K562 (cell line): ENCODE data around the gene SLC39A11. TPM values are rescaled to one million over a fixed set of nuclear protein-coding genes. Genes with fewer than 3 reads are reported as not detected.
A peak's percentile ranks its signal among the peaks of the same experiment; 100 is the strongest.

Source experiments
- ATAC-seq: fragments of 200-7000 bp; cut with Tn5 transposase; 3 replicates; pipeline ENCODE4 v1.9.1; 2020; ENCODE audit warnings: moderate library complexity
- BruUV-seq: library from RNA; stranded (reverse); fragments of 400-500 nt; replicated peaks from 2 replicates; lab custom pipeline; 2021; lab: Mats Ljungman, UMichigan
- CTCF ChIA-PET: fragments of 300-600 bp; formaldehyde crosslinking; extraction: SDS; loops from one replicate; lab custom pipeline; 2021; ENCODE audit warnings: low intra/inter-chr PET ratio; lab: Yijun Ruan, JAX
- POLR2A ChIA-PET: fragments of 300-600, 350-650 bp; sonication (Branson Sonifier 250); formaldehyde crosslinking; extraction: SDS; loops from one replicate; lab custom pipeline; 2021; ENCODE audit warnings: antibody characterized with exemption, inconsistent platforms; lab: Yijun Ruan, JAX
- DNase-seq, 4 experiments: peaks; one replicate each; pipeline versions ENCODE4 v3.0.0 to v3.0.0-alpha.2; 2011 to 2018; ENCODE audit warnings: low spot score in 3 of 4, mixed read lengths in 3 of 4; ENCODE audit errors: extremely low read depth in 1 of 4
- FAIRE-seq: peaks from 2 replicates; lab custom pipeline; 2011; peaks lifted over from hg19 to GRCh38; lab: Jason Lieb, UNC
- H2AFZ ChIP-seq: 2 replicates; pipeline ENCODE4 v1.6.0; 2011; ENCODE audit warnings: low read depth, low read length, control low read depth, inconsistent platforms
- H3K27ac ChIP-seq: fragments of 200-600 bp; 3 replicates; pipeline ENCODE4 v1.8.0; 2011; ENCODE audit warnings: low read depth, mild to moderate bottlenecking, control low read depth, inconsistent platforms, low read length, moderate library complexity, mixed read lengths; ENCODE audit errors: extremely low read depth
- H3K27me3 ChIP-seq, 2 experiments: fragments of 300-600 bp in 1 of 2; 2 replicates in 1 of 2; 3 replicates in 1 of 2; pipeline versions ENCODE4 v1.6.0 to v1.8.0; 2011; ENCODE audit warnings: inconsistent platforms in 2 of 2, low read length in 2 of 2, mild to moderate bottlenecking in 1 of 2, mixed read lengths in 1 of 2, moderate library complexity in 1 of 2; ENCODE audit not compliant: control insufficient read depth in 2 of 2, insufficient read depth in 2 of 2
- H3K36me3 ChIP-seq: fragments of 300-600 bp; 3 replicates; pipeline ENCODE4 v1.8.0; 2011; ENCODE audit warnings: mild to moderate bottlenecking, low read length, inconsistent platforms; ENCODE audit not compliant: control insufficient read depth, insufficient read depth
- H3K4me1 ChIP-seq, 2 experiments: fragments of 200-600 bp in 1 of 2; replicated peaks in 1 of 2; 2 replicates in 1 of 2; 3 replicates in 1 of 2; pipeline versions ENCODE4 v1.5.1 to v1.8.0; 2011; ENCODE audit warnings: inconsistent platforms in 2 of 2, low read length in 2 of 2, mild to moderate bottlenecking in 1 of 2, mixed read lengths in 1 of 2, moderate library complexity in 1 of 2; ENCODE audit not compliant: control insufficient read depth in 2 of 2, insufficient read depth in 2 of 2
- H3K4me2 ChIP-seq: 2 replicates; pipeline ENCODE4 v1.6.1; 2011; ENCODE audit warnings: low read length, control low read depth, inconsistent platforms, mixed read lengths; ENCODE audit not compliant: insufficient read depth
- H3K4me3 ChIP-seq: fragments of 200-600 bp; sonication (generic), shearing (Covaris generic); 2 replicates; pipeline ENCODE4 v1.5.1; 2016; ENCODE audit warnings: control low read depth, inconsistent platforms
- H3K79me2 ChIP-seq: fragments of 200-600 bp; 3 replicates; pipeline ENCODE4 v1.8.0; 2011; ENCODE audit warnings: low read length, inconsistent platforms; ENCODE audit not compliant: control insufficient read depth, insufficient read depth
- H3K9ac ChIP-seq, 2 experiments: 2 replicates each; pipeline versions ENCODE4 v1.6.0 to v1.6.1; 2011; ENCODE audit warnings: low read depth in 2 of 2, low read length in 2 of 2, control low read depth in 1 of 2, inconsistent platforms in 1 of 2, mild to moderate bottlenecking in 1 of 2, mixed read lengths in 1 of 2; ENCODE audit not compliant: insufficient read depth in 1 of 2
- H3K9me1 ChIP-seq: one replicate; pipeline ENCODE4 v1.6.0; 2011; ENCODE audit warnings: inconsistent platforms, mild to moderate bottlenecking, low read length, moderate library complexity; ENCODE audit not compliant: control insufficient read depth, insufficient read depth
- H3K9me3 ChIP-seq: replicated peaks from 2 replicates; pipeline ENCODE4 v1.5.1; 2011; ENCODE audit warnings: low read depth, low read length, inconsistent platforms; ENCODE audit not compliant: control insufficient read depth, insufficient read depth
- H4K20me1 ChIP-seq: replicated peaks from 2 replicates; pipeline ENCODE4 v1.6.1; 2011; ENCODE audit warnings: low read length, inconsistent platforms, mixed read lengths; ENCODE audit not compliant: control insufficient read depth, insufficient read depth
- BMI1 ChIP-seq: fragments of 150-350 bp; IDR thresholded peaks from 2 replicates; pipeline ENCODE4 v1.6.1; 2014; ENCODE audit warnings: low read length
- CBX3 ChIP-seq, 2 experiments: IDR thresholded peaks; 1 replicate in 1 of 2; 2 replicates in 1 of 2; pipeline ENCODE4 v1.6.1; 2012; ENCODE audit warnings: inconsistent platforms in 2 of 2, low read length in 2 of 2, borderline replicate concordance in 1 of 2, control low read depth in 1 of 2
- ID3 ChIP-seq, 2 experiments: fragments of 250-450 bp in 1 of 2; fragments of 450-650 bp in 1 of 2; sonication (Bioruptor Pico) in 1 of 2; IDR thresholded peaks; 2 replicates each; pipeline versions ENCODE4 v1.6.1 to v1.8.0; 2016 to 2021; ENCODE audit warnings: mild to moderate bottlenecking in 2 of 2, moderate library complexity in 2 of 2, missing compliant biosample characterization in 1 of 2, missing genetic modification characterization in 1 of 2
- MLX ChIP-seq, 2 experiments: fragments of 450-650 bp in 1 of 2; sonication (generic) in 1 of 2; formaldehyde crosslinking; conservative IDR thresholded peaks; 2 replicates each; pipeline versions ENCODE4 v1.4.0 to v1.8.1; 2020 to 2022; ENCODE audit warnings: mild to moderate bottlenecking in 1 of 2, missing genetic modification reagents in 1 of 2
- NR4A1 ChIP-seq, 2 experiments: fragments of 250-450 bp in 1 of 2; fragments of 450-650 bp in 1 of 2; sonication (Bioruptor Pico) in 1 of 2; IDR thresholded peaks; 2 replicates each; pipeline versions ENCODE4 v1.4.0 to v1.6.1; 2016 to 2020; ENCODE audit warnings: mild to moderate bottlenecking in 2 of 2, missing compliant biosample characterization in 1 of 2, missing genetic modification characterization in 1 of 2, moderate library complexity in 1 of 2
- PHTF2 ChIP-seq: fragments of 250-450 bp; sonication (Bioruptor Pico); IDR thresholded peaks from 2 replicates; pipeline ENCODE4 v1.5.0; 2021; ENCODE audit warnings: mild to moderate bottlenecking
- POLR2B ChIP-seq: fragments of 450-650 bp; IDR thresholded peaks from 2 replicates; pipeline ENCODE4 v1.6.1; 2018; ENCODE audit warnings: low read depth; ENCODE audit not compliant: partially characterized antibody
- RBM15 ChIP-seq: fragments of 200-400 bp; formaldehyde crosslinking; IDR thresholded peaks from 2 replicates; pipeline ENCODE4 v1.6.1; 2018; ENCODE audit warnings: mild to moderate bottlenecking, low read length, moderate library complexity; ENCODE audit not compliant: insufficient read depth
- RFX1 ChIP-seq: fragments of 450-650 bp; IDR thresholded peaks from 2 replicates; pipeline ENCODE4 v1.6.1; 2016; ENCODE audit warnings: mild to moderate bottlenecking, moderate library complexity
- SRF ChIP-seq, 2 experiments: fragments of 250-450, 450-650 bp in 1 of 2; sonication (Bioruptor Pico) in 1 of 2; sonication (generic) in 1 of 2; formaldehyde crosslinking; IDR thresholded peaks; 2 replicates each; pipeline versions ENCODE4 v1.5.0 to v1.5.1; 2020 to 2022; ENCODE audit warnings: mild to moderate bottlenecking in 1 of 2, missing genetic modification reagents in 1 of 2
- ZNF324 ChIP-seq: fragments of 250-450 bp; sonication (Bioruptor Pico); IDR thresholded peaks from 2 replicates; pipeline ENCODE4 v1.4.0; 2020; ENCODE audit warnings: mild to moderate bottlenecking
- ZNF436 ChIP-seq: fragments of 250-450, 450-650 bp; sonication (Bioruptor Pico); formaldehyde crosslinking; IDR thresholded peaks from 2 replicates; pipeline ENCODE4 v1.7.0; 2020; ENCODE audit warnings: mild to moderate bottlenecking
- WGBS: fragments of 100-300 bp; shearing (Covaris generic); methylation state at CpG from one replicate; pipeline ENCODE4 v1.1.6; 2016; ENCODE audit warnings: low coverage, mixed read lengths; ENCODE audit not compliant: insufficient coverage; ENCODE audit errors: missing lambda C conversion rate; 5-methylcytosine and 5-hydroxymethylcytosine counted together
- in situ Hi-C: fragments of 300-500 bp; cut with MboI; formaldehyde crosslinking; loops from 4 replicates; pipeline ENCODE4 v1.15.0; 2018; ENCODE audit warnings: inconsistent platforms, mixed read lengths
- intact Hi-C: fragments of 100-400 bp; cut with micrococcal nuclease; formaldehyde crosslinking; loops from 2 replicates; pipeline ENCODE4 v1.14.2; 2022
- polyA plus RNA-seq, 8 experiments: library from polyadenylated mRNA; depleted of rRNA in 4 of 8; stranded (reverse) in 5 of 8; unstranded in 3 of 8; fragments of >200 nt; fragmentation: Nextera tagmentation in 2 of 8; fragmentation: Illumina TruSeq in 1 of 8; extraction: Ambion mirVana in 2 of 8; extraction: Trizol in 1 of 8; gene quantifications; 2 replicates each; pipeline versions ENCODE4 v1.2.1 to v1.2.3, GENCODE V29; 2011 to 2014; ENCODE audit warnings: inconsistent platforms in 1 of 8, missing spikeins in 1 of 8
- total RNA-seq, 7 experiments: library from RNA; depleted of rRNA in 6 of 7; stranded (reverse); fragments of >200 nt in 6 of 7; fragmentation: Illumina TruSeq in 2 of 7; extraction: Trizol in 2 of 7; gene quantifications; 2 replicates each; pipeline versions ENCODE4 v1.2.1 to v1.2.3, GENCODE V29; 2011 to 2021; ENCODE audit warnings: low replicate concordance in 1 of 7

Gene SLC39A11
- total and polyA plus RNA-seq, 9 of the 15 experiments (the other 6 are each of a cell fraction or from before 2014, with no cell fraction given) = 10.5 to 26.4 (median 13.4) TPM

GRCh38 chr17:72863526-72864211, 228.8 kb downstream of the SLC39A11 start:
- Histone ChIP-seq H3K27me3 (no peaks in the 10 kb centered on the region), H3K36me3 (no peaks in the 10 kb centered on the region), H3K4me1 (no peaks in the 10 kb centered on the region), H3K4me3 (no peak overlapping the region), H3K9me1 (no peaks in the 10 kb centered on the region), H3K27ac (no peak overlapping the region), H3K79me2 (no peaks in the 10 kb centered on the region), H4K20me1 (no peaks in the 10 kb centered on the region), H3K4me2 (no peak overlapping the region), H2AFZ (no peak overlapping the region), H3K9ac (no peak overlapping the region), H3K9me3 (no peaks in the 10 kb centered on the region)
- ChIA-PET POLR2A (no interaction called here), CTCF (no interaction called here)
- ATAC-seq (no peak), FAIRE-seq (no peak), DNase-seq (no peak)
- BruUV-seq = no TSS peak
- TF ChIP-seq RFX1 (peak; percentile 42; the same call in 1 of the 2 replicates), SRF (CRISPR knock-in tag; IDR thresholded peaks at IDR 0.05) (no peak)
- in situ Hi-C loops (no loop called here), intact Hi-C loops (no loop called here)
- WGBS = 35% methylated on average over 11 of the region's 11 CpGs

GRCh38 chr17:72862276-72862999, 230.1 kb downstream of the SLC39A11 start:
- H3K4me3 ChIP-seq = no peak overlapping the region
- ChIA-PET POLR2A (interaction anchor here (0.6 kb wide), 2 partner anchors 98 to 333 kb away, joined by 3 read pairs; no protein-coding TSS in a partner anchor), CTCF (no interaction called here)
- no peak overlapping the region for H3K4me2 ChIP-seq
- no peak overlapping the region for H2AFZ ChIP-seq
- no peak overlapping the region for H3K9ac ChIP-seq
- no peaks in the 10 kb centered on the region for H3K27me3 ChIP-seq
- no peaks in the 10 kb centered on the region for H3K36me3 ChIP-seq
- H3K4me1 ChIP-seq = no peaks in the 10 kb centered on the region
- no peak for FAIRE-seq
- 31% methylated on average over 7 of the region's 7 CpGs for whole genome bisulfite sequencing
- BruUV-seq = no TSS peak
- in situ Hi-C loops = no loop called here
- no peaks in the 10 kb centered on the region for H4K20me1 ChIP-seq
- no peak for ATAC-seq
- no peaks in the 10 kb centered on the region for H3K9me1 ChIP-seq
- no peaks in the 10 kb centered on the region for H3K9me3 ChIP-seq
- no peak overlapping the region for H3K27ac ChIP-seq
- no peaks in the 10 kb centered on the region for H3K79me2 ChIP-seq
- DNase-seq = no peak
- intact Hi-C loops = no loop called here
- TF ChIP-seq NR4A1 (CRISPR knock-in tag; IDR thresholded peaks at IDR 0.05) = no peak
- TF ChIP-seq NR4A1 (tag; IDR thresholded peaks at IDR 0.05) = no peak
- TF ChIP-seq MLX (CRISPR knock-in tag; conservative IDR thresholded peaks at IDR 0.05) = no peak
- TF ChIP-seq BMI1 = no peak
- TF ChIP-seq POLR2B = no peak
- TF ChIP-seq RBM15 = no peak
- TF ChIP-seq ID3 (CRISPR knock-in tag; IDR thresholded peaks at IDR 0.05) = no peak
- no peak for TF ChIP-seq ID3 (tag; IDR thresholded peaks at IDR 0.05)
- TF ChIP-seq CBX3 (IDR thresholded peaks at IDR 0.05; ENCODE audit: borderline replicate concordance in 1 of 2, low read length in 2 of 2) = no peak
- TF ChIP-seq ZNF436 (CRISPR knock-in tag) = no peak
- no peak for TF ChIP-seq ZNF324 (CRISPR knock-in tag)
- TF ChIP-seq PHTF2 (CRISPR knock-in tag) = no peak
